Neural progenitor cell (in vitro differentiated cells): ENCODE results near the gene CALHM5. TPM values are rescaled to one million over a fixed set of nuclear protein-coding genes. Genes with fewer than 3 reads are reported as not detected.

Experiments used
- DNase-seq: peaks from one replicate; pipeline ENCODE4 v3.0.0-alpha.2; 2016; ENCODE audit warnings: low spot score
- H2AFZ ChIP-seq: fragments of 200-600 bp; sonication (generic); replicated peaks from 2 replicates; pipeline ENCODE4 v1.6.1; 2016; ENCODE audit warnings: antibody characterized with exemption
- H3F3A ChIP-seq: fragments of 200-600 bp; sonication (generic); 2 replicates; pipeline ENCODE4 v1.6.1; 2016; ENCODE audit warnings: antibody characterized with exemption, low read depth
- H3K27ac ChIP-seq: fragments of 200-600 bp; sonication (generic); 2 replicates; pipeline ENCODE4 v1.5.1; 2016; ENCODE audit warnings: mild to moderate bottlenecking
- H3K27me3 ChIP-seq: fragments of 200-600 bp; sonication (generic); 2 replicates; pipeline ENCODE4 v1.6.1; 2016; ENCODE audit warnings: mild to moderate bottlenecking, moderate library complexity
- H3K36me3 ChIP-seq: fragments of 200-600 bp; sonication (generic); 2 replicates; pipeline ENCODE4 v1.5.1; 2016
- H3K4me1 ChIP-seq: fragments of 200-600 bp; sonication (generic); 2 replicates; pipeline ENCODE4 v1.6.1; 2016; ENCODE audit warnings: mixed run types
- H3K4me2 ChIP-seq: fragments of 200-600 bp; sonication (generic); 2 replicates; pipeline ENCODE4 v1.6.1; 2016
- H3K4me3 ChIP-seq: fragments of 200-600 bp; sonication (generic); 2 replicates; pipeline ENCODE4 v1.5.1; 2016
- H3K79me2 ChIP-seq: fragments of 200-600 bp; sonication (generic); 2 replicates; pipeline ENCODE4 v1.6.1; 2016; ENCODE audit warnings: low read depth
- H3K9ac ChIP-seq: fragments of 200-600 bp; sonication (generic); 2 replicates; pipeline ENCODE4 v1.6.1; 2016
- H3K9me3 ChIP-seq: fragments of 200-600 bp; sonication (generic); 2 replicates; pipeline ENCODE4 v1.5.1; 2016; ENCODE audit warnings: low read depth
- H4K20me1 ChIP-seq: fragments of 200-600 bp; sonication (generic); 2 replicates; pipeline ENCODE4 v1.6.1; 2016; ENCODE audit warnings: low read depth
- H3K27ac Mint-ChIP-seq: 3 replicates; pipeline ENCODE4 v1.8.0; 2021; ENCODE audit warnings: mixed read lengths
- H3K27me3 Mint-ChIP-seq: 2 replicates; pipeline ENCODE4 v1.8.0; 2022; ENCODE audit warnings: low read depth, mild to moderate bottlenecking, inconsistent platforms, moderate library complexity, mixed read lengths; ENCODE audit not compliant: insufficient read depth
- H3K36me3 Mint-ChIP-seq: 3 replicates; pipeline ENCODE4 v1.8.0; 2021; ENCODE audit warnings: mixed read lengths
- H3K4me1 Mint-ChIP-seq: 3 replicates; pipeline ENCODE4 v1.8.0; 2021; ENCODE audit warnings: mixed read lengths
- H3K4me3 Mint-ChIP-seq: 3 replicates; pipeline ENCODE4 v1.8.0; 2021; ENCODE audit warnings: mild to moderate bottlenecking, moderate library complexity, mixed read lengths
- H3K9me3 Mint-ChIP-seq: 3 replicates; pipeline ENCODE4 v1.8.0; 2020; ENCODE audit warnings: mixed read lengths
- CTCF ChIP-seq: fragments of 200-600 bp; sonication (generic); IDR thresholded peaks from 2 replicates; pipeline ENCODE4 v1.5.1; 2017; ENCODE audit warnings: antibody characterized with exemption, mild to moderate bottlenecking
- EZH2 ChIP-seq: fragments of 200-600 bp; sonication (generic); IDR thresholded peaks from 2 replicates; pipeline ENCODE4 v1.6.1; 2017; ENCODE audit warnings: antibody characterized with exemption, mild to moderate bottlenecking, moderate library complexity
- EZH2phosphoT487 ChIP-seq: fragments of 200-600 bp; sonication (generic); IDR thresholded peaks from 2 replicates; pipeline ENCODE4 v1.6.1; 2017; ENCODE audit warnings: antibody characterized with exemption
- total RNA-seq: library from RNA; depleted of rRNA; stranded (reverse); fragments of >200 nt; gene quantifications from 2 replicates; pipeline ENCODE4 v1.2.3, GENCODE V29; 2015; ENCODE audit warnings: low replicate concordance

Gene CALHM5
- total RNA-seq, 1 donor from 2014 or later: 0.07 TPM

DNA sequence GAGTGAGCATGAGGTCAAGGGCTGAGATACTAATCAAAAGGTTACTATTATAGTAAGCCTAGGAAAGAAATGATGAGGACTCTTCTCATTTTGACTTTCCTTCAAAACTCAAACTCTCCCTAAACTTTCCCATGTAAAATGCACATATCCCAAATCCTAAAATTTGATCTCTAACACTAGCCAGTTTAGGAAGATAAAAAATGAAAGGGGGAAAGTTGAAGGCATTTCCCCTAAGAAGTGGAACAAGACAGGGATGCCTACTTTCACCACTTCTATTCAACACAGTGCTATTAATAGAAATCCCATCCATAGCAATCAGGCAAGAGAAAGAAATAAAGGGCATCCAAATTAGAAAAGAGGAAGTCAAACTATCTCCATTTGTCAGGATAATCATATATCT lies 2.9 kb upstream of the CALHM5 start:
- H3K9ac ChIP-seq: no peak overlapping the region
- H3K4me1 ChIP-seq: no peaks in the 10 kb centered on the region
- Mint-ChIP-seq H3K27ac (no peak overlapping the region), H3K4me1 (peaks cover 22% of the 10 kb centered on the region), H3K27me3 (peaks cover 4% of the 10 kb centered on the region), H3K9me3 (peaks cover 49% of the 10 kb centered on the region), H3K4me3 (no peak overlapping the region), H3K36me3 (peaks cover 3% of the 10 kb centered on the region)
- no peak overlapping the region for H3K4me3 ChIP-seq
- H3K4me2 ChIP-seq: no peak overlapping the region
- peaks cover 5% of the 10 kb centered on the region for H3F3A ChIP-seq
- H3K27me3 ChIP-seq: no peaks in the 10 kb centered on the region
- no peaks in the 10 kb centered on the region for H3K9me3 ChIP-seq
- DNase-seq: no peak
- TF ChIP-seq EZH2: no peak
- TF ChIP-seq EZH2phosphoT487: no peak
- TF ChIP-seq CTCF: no peak
- H2AFZ ChIP-seq: no peak overlapping the region
- H3K27ac ChIP-seq: no peak overlapping the region
- no peaks in the 10 kb centered on the region for H4K20me1 ChIP-seq
- no peaks in the 10 kb centered on the region for H3K79me2 ChIP-seq
- H3K36me3 ChIP-seq: no peaks in the 10 kb centered on the region

GRCh38 chr6:116512111-116512559 lies 696 bp downstream of the CALHM5 start:
- peak overlapping the region; percentile 71 for H3K4me3 Mint-ChIP-seq
- H3K27me3 ChIP-seq: no peaks in the 10 kb centered on the region
- H3K4me2 ChIP-seq: peak overlapping the region; percentile 39
- TF ChIP-seq EZH2 (no peak), EZH2phosphoT487 (no peak), CTCF (no peak)
- no peak for DNase-seq
- H4K20me1 ChIP-seq: no peaks in the 10 kb centered on the region
- H3K4me1 Mint-ChIP-seq: peaks cover 27% of the 10 kb centered on the region
- H3K9ac ChIP-seq: no peak overlapping the region
- no peaks in the 10 kb centered on the region for H3K36me3 ChIP-seq
- no peaks in the 10 kb centered on the region for H3K4me1 ChIP-seq
- peak overlapping the region; percentile 84 for H2AFZ ChIP-seq
- H3K27ac ChIP-seq: no peak overlapping the region
- no peak overlapping the region for H3K4me3 ChIP-seq
- peaks cover 4% of the 10 kb centered on the region for H3K27me3 Mint-ChIP-seq
- H3K9me3 ChIP-seq: no peaks in the 10 kb centered on the region
- peaks cover 24% of the 10 kb centered on the region for H3K9me3 Mint-ChIP-seq
- H3K36me3 Mint-ChIP-seq: peaks cover 10% of the 10 kb centered on the region
- H3F3A ChIP-seq: peaks cover 5% of the 10 kb centered on the region
- H3K79me2 ChIP-seq: no peaks in the 10 kb centered on the region
- H3K27ac Mint-ChIP-seq: peak overlapping the region; percentile 88

GRCh38 chr6:116512734-116513133 lies 1.3 kb downstream of the CALHM5 start:
- no peak overlapping the region for H3K9ac ChIP-seq
- peaks cover 4% of the 10 kb centered on the region for H3K27me3 Mint-ChIP-seq
- no peaks in the 10 kb centered on the region for H3K9me3 ChIP-seq
- no peak overlapping the region for H3K4me2 ChIP-seq
- H3K27ac ChIP-seq: no peak overlapping the region
- H2AFZ ChIP-seq: no peak overlapping the region
- peak overlapping the region; percentile 54 for H3K27ac Mint-ChIP-seq
- H3K4me1 Mint-ChIP-seq: peaks cover 31% of the 10 kb centered on the region
- H4K20me1 ChIP-seq: no peaks in the 10 kb centered on the region
- no peaks in the 10 kb centered on the region for H3K36me3 ChIP-seq
- H3K9me3 Mint-ChIP-seq: peaks cover 24% of the 10 kb centered on the region
- H3K4me3 ChIP-seq: no peak overlapping the region
- H3K36me3 Mint-ChIP-seq: peaks cover 10% of the 10 kb centered on the region
- H3F3A ChIP-seq: peaks cover 5% of the 10 kb centered on the region
- H3K79me2 ChIP-seq: no peaks in the 10 kb centered on the region
- TF ChIP-seq EZH2phosphoT487: no peak
- no peak for TF ChIP-seq CTCF
- no peak for TF ChIP-seq EZH2
- peak overlapping the region; percentile 71 for H3K4me3 Mint-ChIP-seq
- no peaks in the 10 kb centered on the region for H3K27me3 ChIP-seq
- DNase-seq: no peak
- no peaks in the 10 kb centered on the region for H3K4me1 ChIP-seq
